Hematopoietic multipotent progenitor cell (in vitro differentiated cells): ENCODE measurements around the gene APOA5. TPM values are rescaled to one million over a fixed set of nuclear protein-coding genes. Genes with fewer than 3 reads are reported as not detected.
"Not testable (repeated sequence)": the region's sequence is repeated elsewhere in the genome, so short reads cannot be mapped to it uniquely, and the experiment has no call there.

Experiments used
- DNase-seq, 3 donors: peaks; one replicate each; pipeline ENCODE4 v3.0.0-alpha.2; 2011 to 2015; ENCODE audit warnings: low read depth in 2 of 3, low spot score in 2 of 3
- total RNA-seq: library from RNA; depleted of rRNA; stranded (reverse); fragments of >200 nt; gene quantifications from one replicate; pipeline ENCODE4 v1.2.3, GENCODE V29; 2012

APOA5 gene
- not detected for total RNA-seq

GRCh38 chr11:116791813-116792143 lies at the start of gene APOA5:
TSS of gene APOA5 (minus strand) at chr11:116791879. CDS start at chr11:116791860, 19 bp downstream.
- DNase-seq, result no peak

GRCh38 chr11:116840746-116841296 lies 49.1 kb upstream of the APOA5 start:
- DNase-seq, result no peak

- DNase-seq, result no peak
These were observed 48.6 kb upstream of the APOA5 start for GRCh38 chr11:116840224-116840745.

GRCh38 chr11:116838321-116839084 lies 46.8 kb upstream of the APOA5 start:
- no peak for DNase-seq

GRCh38 chr11:116837231-116838091 lies 45.8 kb upstream of the APOA5 start, which contains the start of gene APOA1:
TSS of gene APOA1 (minus strand) at chr11:116837622. CDS start at chr11:116837387, 235 bp downstream.
- DNase-seq, result no peak

- DNase-seq, result no peak
These were observed 44.9 kb upstream of the APOA5 start for GRCh38 chr11:116836632-116836991.

GRCh38 chr11:116835791-116836631 lies 44.3 kb upstream of the APOA5 start:
- peak; percentile 63 to 92 (median 92) for DNase-seq

GRCh38 chr11:116835042-116835772 lies 43.5 kb upstream of the APOA5 start:
- DNase-seq, result peak in 2 of 3 donors; percentile 48 to 64

GRCh38 chr11:116834535-116835041 lies 42.9 kb upstream of the APOA5 start:
- not testable (repeated sequence) for DNase-seq

- no peak for DNase-seq
These were observed 42.3 kb upstream of the APOA5 start for GRCh38 chr11:116833816-116834534.

- no peak for DNase-seq
These were observed 41.8 kb upstream of the APOA5 start for GRCh38 chr11:116833491-116833815.

GRCh38 chr11:116832350-116833290 lies 40.9 kb upstream of the APOA5 start:
- DNase-seq, result no peak

- no peak for DNase-seq
These were observed 40.2 kb upstream of the APOA5 start for GRCh38 chr11:116831790-116832349.

GRCh38 chr11:116830184-116830912 lies 38.7 kb upstream of the APOA5 start:
- no peak for DNase-seq

- no peak for DNase-seq
These were observed 38.0 kb upstream of the APOA5 start, which contains the start of gene APOC3 for GRCh38 chr11:116829525-116830183. TSS of gene APOC3 (plus strand) at chr11:116829907. CDS start at chr11:116830583, 676 bp downstream.
